GM12874 (cell line): Measurements from ENCODE around the gene CLIP3.

Experiments used
- CTCF ChIP-seq: IDR thresholded peaks from 2 replicates; pipeline ENCODE4 v1.5.1; 2011; ENCODE audit warnings: low read depth, mild to moderate bottlenecking, control low read depth, low read length, moderate library complexity; ENCODE audit not compliant: insufficient read depth

Gene CLIP3

DNA sequence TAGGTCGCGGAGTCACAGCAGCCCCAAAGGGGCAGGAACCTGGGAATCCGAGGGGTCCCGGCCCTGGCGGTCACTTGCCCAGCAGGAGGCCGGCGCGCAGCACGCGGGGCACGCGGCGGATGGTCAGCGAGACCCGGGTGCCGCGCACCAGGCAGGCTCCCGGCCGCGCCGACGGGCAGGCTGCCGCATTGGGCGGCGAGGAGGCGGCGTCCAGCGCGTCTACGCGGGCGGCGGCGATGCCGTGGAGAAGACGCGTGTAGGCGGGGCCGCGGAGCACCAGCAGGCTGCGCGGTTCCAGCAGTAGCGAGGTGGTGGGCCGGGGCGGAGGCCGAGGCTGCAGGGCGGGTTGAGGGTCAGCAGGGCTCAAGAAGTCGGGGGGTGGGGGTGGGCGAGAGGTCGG is 23.5 kb downstream of the CLIP3 start:
- TF ChIP-seq CTCF, result no peak

- TF ChIP-seq CTCF, result no peak
These were observed 24.2 kb downstream of the CLIP3 start, which contains the start of gene SYNE4 for GRCh38 chr19:36008336-36008978. Gene SYNE4, minus strand, starts transcription at chr19:36008813. Its CDS starts 132 bp downstream, at chr19:36008681.

GRCh38 chr19:36006955-36007354 is 25.7 kb downstream of the CLIP3 start:
- no peak for TF ChIP-seq CTCF

DNA sequence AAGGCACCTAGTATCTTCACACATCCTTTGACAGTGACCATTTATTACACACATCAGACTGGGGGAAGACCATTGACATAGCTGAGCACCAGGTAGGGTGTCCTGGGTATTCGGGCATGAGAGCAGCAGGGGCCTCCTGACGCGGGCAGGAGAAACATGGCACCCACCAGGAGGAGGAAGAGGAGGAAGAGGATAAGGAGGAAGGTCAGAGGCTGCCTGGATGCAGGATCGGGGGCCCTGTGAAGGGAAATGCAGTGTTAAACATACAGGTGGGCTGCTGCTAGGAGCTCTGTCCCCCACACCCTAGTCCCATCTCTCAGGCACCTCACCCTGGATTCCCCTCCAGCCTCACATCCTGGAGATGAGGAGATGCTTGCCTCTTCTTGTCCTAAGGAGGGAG is 29.4 kb downstream of the CLIP3 start:
- TF ChIP-seq CTCF, result no peak

DNA sequence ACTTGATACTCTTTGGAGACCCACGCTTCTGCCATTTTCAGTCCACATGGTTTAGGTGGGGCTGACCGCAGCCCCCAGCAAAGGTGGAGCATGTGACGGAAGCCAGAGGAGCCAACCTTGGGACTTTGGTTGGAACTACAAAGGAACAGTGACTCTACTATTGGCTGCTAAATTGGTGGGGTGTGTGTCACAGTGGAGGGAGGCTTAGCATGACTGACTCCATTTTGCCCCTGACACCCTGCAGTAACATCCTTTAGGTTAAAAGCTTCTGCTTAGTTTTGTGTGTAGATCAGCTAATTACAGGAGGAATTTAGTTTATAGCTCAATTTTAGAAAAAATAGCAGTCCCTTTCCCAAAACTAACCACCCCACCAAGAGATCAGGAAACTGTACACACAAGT is 31.1 kb downstream of the CLIP3 start:
- no peak for TF ChIP-seq CTCF

DNA sequence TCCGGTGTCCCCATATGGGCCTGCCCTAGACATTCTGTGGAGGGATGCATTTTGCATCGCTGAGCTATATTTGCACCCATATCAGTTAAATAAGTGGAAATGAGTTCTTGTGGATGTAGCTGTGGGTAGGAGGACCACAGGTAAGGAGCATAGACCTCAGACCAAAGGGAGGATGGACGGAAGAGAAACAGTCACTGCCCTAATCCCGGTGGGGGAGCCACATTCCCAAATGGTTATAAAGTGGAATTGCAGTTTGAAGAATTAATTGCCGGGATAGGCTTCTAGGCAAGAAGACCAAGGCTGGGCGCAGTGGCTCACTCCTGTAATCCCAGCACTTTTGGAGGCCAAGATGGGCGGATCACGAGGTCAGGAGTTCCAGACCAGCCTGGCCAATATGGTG is 35.9 kb downstream of the CLIP3 start:
- no peak for TF ChIP-seq CTCF

- 0 out of 2 replicates have a peak, but pooled peaks have one; percentile 6 for TF ChIP-seq CTCF
These were observed 37.4 kb downstream of the CLIP3 start, which contains the start of gene SDHAF1 for GRCh38 chr19:35995048-35995993. Gene SDHAF1, plus strand, starts transcription at chr19:35995188. Its CDS starts 87 bp downstream, at chr19:35995275.
